HCT116 (cell line): ENCODE results near the gene NMNAT3. TPM values are rescaled to one million over a fixed set of nuclear protein-coding genes. Genes with fewer than 3 reads are reported as not detected.

Experiments
- ATAC-seq: fragments of 200-7000 bp; cut with Tn5 transposase; 2 replicates; pipeline ENCODE4 v1.9.1; 2020; ENCODE audit warnings: mild to moderate bottlenecking, moderate library complexity
- BruUV-seq: library from RNA; stranded (reverse); fragments of 400-500 nt; replicated peaks from 2 replicates; lab custom pipeline; 2021; lab: Mats Ljungman, UMichigan
- CTCF ChIA-PET: fragments of 300-600 bp; sonication (Branson Sonifier 250); formaldehyde crosslinking; loops from one replicate; lab custom pipeline; 2021; ENCODE audit warnings: antibody characterized with exemption; lab: Charles Lee
- POLR2A ChIA-PET: fragments of 300-600, 350-600 bp; sonication (Branson Sonifier 250); formaldehyde crosslinking; loops from one replicate; lab custom pipeline; 2021; ENCODE audit warnings: antibody characterized with exemption; lab: Charles Lee
- RAD21 ChIA-PET, 2 experiments: fragments of 300-600 bp; sonication (Branson Sonifier 250); formaldehyde crosslinking; loops; one replicate each; lab custom pipeline; 2023; ENCODE audit warnings: low total read pairs in 2 of 2; ENCODE audit not compliant: uncharacterized antibody in 2 of 2, unreplicated experiment in 2 of 2, low non-redundant PET in 1 of 2; lab: Charles Lee
- DNase-seq: peaks from one replicate; pipeline ENCODE4 v3.0.0-alpha.2; 2010; ENCODE audit warnings: low read depth, low spot score
- H2AFZ ChIP-seq: fragments of 200-600 bp; shearing (Covaris generic), sonication (generic); 2 replicates; pipeline ENCODE4 v1.6.1; 2017; ENCODE audit warnings: low read depth, mixed run types, mixed read lengths, antibody characterized with exemption, low read length; ENCODE audit not compliant: poor library complexity, severe bottlenecking
- H3K27ac ChIP-seq: 2 replicates; pipeline ENCODE4 v1.5.1; 2012; ENCODE audit warnings: low read depth, low read length
- H3K27me3 ChIP-seq: fragments of 200-600 bp; sonication (generic); 2 replicates; pipeline ENCODE4 v1.6.1; 2016; ENCODE audit warnings: mixed run types, low read length, mixed read lengths; ENCODE audit not compliant: insufficient read depth
- H3K36me3 ChIP-seq, 2 experiments: fragments of 200-500 bp in 1 of 2; fragments of 200-600 bp in 1 of 2; sonication (Bioruptor generic) in 1 of 2; sonication (generic) in 1 of 2; 2 replicates each; pipeline versions ENCODE4 v1.5.1 to v1.6.1; 2014 to 2016; ENCODE audit warnings: low read length in 2 of 2, inconsistent platforms in 1 of 2, mixed read lengths in 1 of 2, mixed run types in 1 of 2; ENCODE audit not compliant: insufficient read depth in 2 of 2, control insufficient read depth in 1 of 2
- H3K4me1 ChIP-seq, 2 experiments: fragments of 200-600 bp in 1 of 2; sonication (generic) in 1 of 2; 2 replicates each; pipeline versions ENCODE4 v1.5.1 to v1.6.1; 2012 to 2017; ENCODE audit warnings: low read length in 2 of 2, inconsistent platforms in 1 of 2, mild to moderate bottlenecking in 1 of 2, mixed read lengths in 1 of 2, mixed run types in 1 of 2, moderate library complexity in 1 of 2; ENCODE audit not compliant: insufficient read depth in 2 of 2, control insufficient read depth in 1 of 2
- H3K4me2 ChIP-seq: fragments of 200-600 bp; sonication (generic); 2 replicates; pipeline ENCODE4 v1.6.1; 2017; ENCODE audit warnings: mixed run types, low read length, mixed read lengths
- H3K4me3 ChIP-seq, 2 experiments: fragments of 200-600 bp in 1 of 2; sonication (generic) in 1 of 2; replicated peaks in 1 of 2; 2 replicates each; pipeline ENCODE4 v1.5.1; 2011 to 2016; ENCODE audit warnings: low read length in 2 of 2, control low read depth in 1 of 2, low read depth in 1 of 2, mild to moderate bottlenecking in 1 of 2, mixed read lengths in 1 of 2, mixed run types in 1 of 2
- H3K79me2 ChIP-seq: fragments of 200-600 bp; sonication (generic); 2 replicates; pipeline ENCODE4 v1.6.1; 2017; ENCODE audit warnings: mild to moderate bottlenecking, mixed run types, low read length, moderate library complexity, mixed read lengths; ENCODE audit not compliant: insufficient read depth
- H3K9ac ChIP-seq: fragments of 200-600 bp; sonication (generic); 2 replicates; pipeline ENCODE4 v1.6.1; 2016; ENCODE audit warnings: low read length, mixed read lengths
- H3K9me2 ChIP-seq: fragments of 200-600 bp; sonication (generic), shearing (Covaris generic); 2 replicates; pipeline ENCODE4 v1.6.1; 2017; ENCODE audit warnings: mixed run types, mild to moderate bottlenecking, moderate library complexity; ENCODE audit not compliant: insufficient read depth
- H3K9me3 ChIP-seq, 2 experiments: fragments of 200-500 bp in 1 of 2; fragments of 200-600 bp in 1 of 2; sonication (Bioruptor generic) in 1 of 2; sonication (generic) in 1 of 2; 2 replicates each; pipeline ENCODE4 v1.6.1; 2014 to 2017; ENCODE audit warnings: low read length in 2 of 2, mixed read lengths in 2 of 2, inconsistent platforms in 1 of 2, low read depth in 1 of 2, mild to moderate bottlenecking in 1 of 2, mixed run types in 1 of 2, moderate library complexity in 1 of 2; ENCODE audit not compliant: control insufficient read depth in 1 of 2, insufficient read depth in 1 of 2
- H4K20me1 ChIP-seq: fragments of 200-600 bp; sonication (generic), shearing (Covaris generic); 2 replicates; pipeline ENCODE4 v1.6.1; 2017; ENCODE audit warnings: mixed run types, mild to moderate bottlenecking, moderate library complexity; ENCODE audit not compliant: insufficient read depth
- CBX3 ChIP-seq: IDR thresholded peaks from 2 replicates; pipeline ENCODE4 v1.6.1; 2012; ENCODE audit warnings: low read depth
- FOSL1 ChIP-seq: IDR thresholded peaks from 2 replicates; pipeline ENCODE4 v1.6.1; 2012; ENCODE audit warnings: low read depth
- POLR2A ChIP-seq: IDR thresholded peaks from 2 replicates; pipeline ENCODE4 v1.7.0; 2011; ENCODE audit warnings: borderline replicate concordance; ENCODE audit not compliant: insufficient read depth, insufficient read length; ENCODE audit errors: extremely low read depth
- SRF ChIP-seq: IDR thresholded peaks from 2 replicates; pipeline ENCODE4 v1.6.1; 2012; ENCODE audit warnings: low read depth
- TCF7L2 ChIP-seq: IDR thresholded peaks from 2 replicates; pipeline ENCODE4 v1.7.0; 2011; ENCODE audit warnings: borderline replicate concordance, inconsistent platforms; ENCODE audit not compliant: insufficient read depth, insufficient read length; ENCODE audit errors: extremely low read depth
- YY1 ChIP-seq: IDR thresholded peaks from 2 replicates; pipeline ENCODE4 v1.6.1; 2011; ENCODE audit warnings: low read length, low read depth, moderate library complexity, mild to moderate bottlenecking; ENCODE audit not compliant: insufficient replicate concordance; ENCODE audit errors: extremely low read depth
- ZFX ChIP-seq: fragments of 450-650 bp; IDR thresholded peaks from 2 replicates; pipeline ENCODE4 v1.6.1; 2017
- ZNF274 ChIP-seq: fragments of 200-500 bp; sonication (Bioruptor generic); IDR thresholded peaks from 2 replicates; pipeline ENCODE4 v1.6.1; 2014; ENCODE audit warnings: mild to moderate bottlenecking, low read depth, low read length, inconsistent platforms
- intact Hi-C: fragments of 100-400 bp; cut with micrococcal nuclease; formaldehyde crosslinking; loops from 2 replicates; pipeline ENCODE4 v1.10.0; 2022
- total RNA-seq: library from RNA; stranded (reverse); gene quantifications from one replicate; pipeline ENCODE4 v1.2.1, GENCODE V29; 2021; ENCODE audit not compliant: unreplicated experiment
- TF ChIP-seq, protein P1 (sequence below), 3 experiments: fragments of 200-600 bp in 1 of 3; sonication (generic) in 1 of 3; IDR thresholded peaks in 2 of 3; conservative IDR thresholded peaks in 1 of 3; 2 replicates each; pipeline ENCODE4 v1.5.1; 2012 to 2017; ENCODE audit warnings: low read depth in 2 of 3, low read length in 2 of 3, antibody characterized with exemption in 1 of 3, borderline replicate concordance in 1 of 3, control low read depth in 1 of 3, mild to moderate bottlenecking in 1 of 3, mixed read lengths in 1 of 3, mixed run types in 1 of 3, moderate library complexity in 1 of 3; ENCODE audit not compliant: insufficient read depth in 1 of 3
- TF ChIP-seq, protein P2 (sequence below): IDR thresholded peaks from 2 replicates; pipeline ENCODE4 v1.6.1; 2012
- TF ChIP-seq, protein P3 (sequence below): IDR thresholded peaks from 2 replicates; pipeline ENCODE4 v1.6.1; 2011; ENCODE audit warnings: mild to moderate bottlenecking, low read length, moderate library complexity; ENCODE audit not compliant: insufficient replicate concordance; ENCODE audit errors: extremely low read depth
- TF ChIP-seq, protein P4 (sequence below): IDR thresholded peaks from 2 replicates; pipeline ENCODE4 v1.6.1; 2012

NMNAT3 gene
- total RNA-seq, 1 experiment from 2014 or later = 5.7 TPM

DNA sequence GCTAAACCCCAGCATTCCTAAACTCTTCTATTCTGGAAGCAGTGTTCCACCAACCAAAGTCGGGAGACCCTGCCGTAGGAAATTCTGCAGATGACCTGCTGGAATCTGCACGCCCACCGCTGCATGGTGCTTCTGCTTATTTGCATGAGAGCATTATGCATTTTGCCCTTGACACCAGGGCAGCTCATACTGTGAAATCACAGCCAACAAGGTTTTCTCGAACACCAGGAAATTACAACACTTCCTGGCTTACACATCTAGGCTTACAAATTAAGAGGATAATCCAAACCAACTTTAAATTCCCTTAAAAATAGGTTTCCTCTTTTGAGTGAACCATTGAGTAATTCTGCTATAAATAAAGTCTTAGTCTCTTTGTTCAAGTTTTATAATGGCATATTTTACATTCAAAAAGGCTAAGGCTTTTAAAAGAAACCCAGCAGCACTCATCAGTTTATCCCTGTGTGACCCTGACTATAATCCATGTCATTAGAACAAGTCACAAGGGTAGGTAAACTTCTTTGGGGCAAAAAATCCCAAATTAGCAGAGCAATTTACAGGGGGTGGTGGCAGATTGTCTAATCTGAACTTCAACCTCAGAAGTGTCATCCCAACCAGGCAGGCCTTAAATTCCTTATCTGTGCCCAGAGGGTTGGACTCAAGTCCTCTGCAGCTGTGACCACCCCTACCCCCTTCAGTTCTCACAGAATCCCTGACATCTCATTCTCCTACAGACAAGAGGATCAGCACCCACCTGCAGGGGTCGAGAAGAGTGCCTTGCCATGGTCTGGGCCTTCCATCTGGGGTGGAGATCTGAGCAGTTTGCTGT lies 104.7 kb downstream of the NMNAT3 start:
- Histone ChIP-seq H3K4me3 (no peak overlapping the region), H3K9me2 (no peaks in the 10 kb centered on the region), H3K4me1 (no peaks in the 10 kb centered on the region), H3K9ac (no peak overlapping the region), H3K79me2 (no peaks in the 10 kb centered on the region), H3K27me3 (no peaks in the 10 kb centered on the region), H3K4me2 (no peak overlapping the region), H3K36me3 (no peaks in the 10 kb centered on the region), H3K9me3 (no peaks in the 10 kb centered on the region), H4K20me1 (no peaks in the 10 kb centered on the region), H3K27ac (no peak overlapping the region), H2AFZ (no peak overlapping the region)
- ChIA-PET CTCF (no interaction called here), RAD21 (no interaction called here), POLR2A (no interaction called here)
- DNase-seq = no peak
- TF ChIP-seq CBX3 (no peak), POLR2A (no peak), SRF (no peak), ZFX (no peak), TCF7L2 (no peak), FOSL1 (no peak), YY1 (no peak), ZNF274 (no peak)
- TF ChIP-seq, protein P1, sequence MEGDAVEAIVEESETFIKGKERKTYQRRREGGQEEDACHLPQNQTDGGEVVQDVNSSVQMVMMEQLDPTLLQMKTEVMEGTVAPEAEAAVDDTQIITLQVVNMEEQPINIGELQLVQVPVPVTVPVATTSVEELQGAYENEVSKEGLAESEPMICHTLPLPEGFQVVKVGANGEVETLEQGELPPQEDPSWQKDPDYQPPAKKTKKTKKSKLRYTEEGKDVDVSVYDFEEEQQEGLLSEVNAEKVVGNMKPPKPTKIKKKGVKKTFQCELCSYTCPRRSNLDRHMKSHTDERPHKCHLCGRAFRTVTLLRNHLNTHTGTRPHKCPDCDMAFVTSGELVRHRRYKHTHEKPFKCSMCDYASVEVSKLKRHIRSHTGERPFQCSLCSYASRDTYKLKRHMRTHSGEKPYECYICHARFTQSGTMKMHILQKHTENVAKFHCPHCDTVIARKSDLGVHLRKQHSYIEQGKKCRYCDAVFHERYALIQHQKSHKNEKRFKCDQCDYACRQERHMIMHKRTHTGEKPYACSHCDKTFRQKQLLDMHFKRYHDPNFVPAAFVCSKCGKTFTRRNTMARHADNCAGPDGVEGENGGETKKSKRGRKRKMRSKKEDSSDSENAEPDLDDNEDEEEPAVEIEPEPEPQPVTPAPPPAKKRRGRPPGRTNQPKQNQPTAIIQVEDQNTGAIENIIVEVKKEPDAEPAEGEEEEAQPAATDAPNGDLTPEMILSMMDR (IDR thresholded peaks at IDR 0.05 in 2 of 3, conservative IDR thresholded peaks at IDR 0.05 in 1 of 3; ENCODE audit: borderline replicate concordance in 1 of 3, insufficient read depth in 1 of 3, low read depth in 2 of 3, low read length in 2 of 3) = no peak
- TF ChIP-seq, protein P2, sequence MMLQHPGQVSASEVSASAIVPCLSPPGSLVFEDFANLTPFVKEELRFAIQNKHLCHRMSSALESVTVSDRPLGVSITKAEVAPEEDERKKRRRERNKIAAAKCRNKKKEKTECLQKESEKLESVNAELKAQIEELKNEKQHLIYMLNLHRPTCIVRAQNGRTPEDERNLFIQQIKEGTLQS = no peak
- TF ChIP-seq, protein P3, sequence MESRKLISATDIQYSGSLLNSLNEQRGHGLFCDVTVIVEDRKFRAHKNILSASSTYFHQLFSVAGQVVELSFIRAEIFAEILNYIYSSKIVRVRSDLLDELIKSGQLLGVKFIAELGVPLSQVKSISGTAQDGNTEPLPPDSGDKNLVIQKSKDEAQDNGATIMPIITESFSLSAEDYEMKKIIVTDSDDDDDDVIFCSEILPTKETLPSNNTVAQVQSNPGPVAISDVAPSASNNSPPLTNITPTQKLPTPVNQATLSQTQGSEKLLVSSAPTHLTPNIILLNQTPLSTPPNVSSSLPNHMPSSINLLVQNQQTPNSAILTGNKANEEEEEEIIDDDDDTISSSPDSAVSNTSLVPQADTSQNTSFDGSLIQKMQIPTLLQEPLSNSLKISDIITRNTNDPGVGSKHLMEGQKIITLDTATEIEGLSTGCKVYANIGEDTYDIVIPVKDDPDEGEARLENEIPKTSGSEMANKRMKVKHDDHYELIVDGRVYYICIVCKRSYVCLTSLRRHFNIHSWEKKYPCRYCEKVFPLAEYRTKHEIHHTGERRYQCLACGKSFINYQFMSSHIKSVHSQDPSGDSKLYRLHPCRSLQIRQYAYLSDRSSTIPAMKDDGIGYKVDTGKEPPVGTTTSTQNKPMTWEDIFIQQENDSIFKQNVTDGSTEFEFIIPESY = no peak
- TF ChIP-seq, protein P4, sequence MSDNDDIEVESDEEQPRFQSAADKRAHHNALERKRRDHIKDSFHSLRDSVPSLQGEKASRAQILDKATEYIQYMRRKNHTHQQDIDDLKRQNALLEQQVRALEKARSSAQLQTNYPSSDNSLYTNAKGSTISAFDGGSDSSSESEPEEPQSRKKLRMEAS = no peak
- no peak for ATAC-seq
- intact Hi-C loops = loop anchor here (10.0 kb wide), 1 partner anchor 362 kb away; the partner anchor contains the start of gene CLSTN2
- BruUV-seq = no TSS peak
